ENCODE data around the gene CCNDBP1.

- no peak for TF ChIP-seq CTCF (IDR thresholded peaks at IDR 0.05; ENCODE audit: control extremely low read depth in 1 of 3, insufficient read depth in 1 of 3, low read depth in 1 of 3, low read length in 3 of 3)
- no peak for TF ChIP-seq FOSL1 (IDR thresholded peaks at IDR 0.05; ENCODE audit: insufficient read depth, low read depth, low read length)
- no peak for TF ChIP-seq YY1 (IDR thresholded peaks at IDR 0.05; ENCODE audit: low read depth, low read length)
- no peak for TF ChIP-seq RXRA (IDR thresholded peaks at IDR 0.05; ENCODE audit: insufficient read depth, low read depth, low read length)
- no peak for TF ChIP-seq POLR2A (IDR thresholded peaks at IDR 0.05; ENCODE audit: control extremely low read depth in 1 of 2, low read depth in 2 of 2, low read length in 2 of 2)
- no peak for TF ChIP-seq SIN3A (conservative IDR thresholded peaks at IDR 0.05 in 1 of 2, IDR thresholded peaks at IDR 0.05 in 1 of 2; ENCODE audit: low read depth in 1 of 2, low read length in 2 of 2)
- TF ChIP-seq ZNF274 (IDR thresholded peaks at IDR 0.05; ENCODE audit: borderline replicate concordance, extremely low read depth, low read length) = no peak
These were observed 44.8 kb downstream of the CCNDBP1 start for GRCh38 chr15:43229977-43230376.

Data from H1 (cell line).